B cell (primary cell): ENCODE results near the gene ST6GALNAC2. TPM values are rescaled to one million over a fixed set of nuclear protein-coding genes. Genes with fewer than 3 reads are reported as not detected.

Source experiments
- ATAC-seq: fragments of 200-7000 bp; cut with Tn5 transposase; one replicate; pipeline ENCODE4 v1.10.0; 2021; ENCODE audit warnings: low read depth, mild to moderate bottlenecking, moderate number of reproducible peaks, moderate library complexity
- CTCF ChIA-PET: fragments of 350-600 bp; sonication (Branson Sonifier 250); formaldehyde crosslinking; loops from one replicate; lab custom pipeline; 2021; ENCODE audit warnings: antibody characterized with exemption, inconsistent platforms; lab: Charles Lee
- POLR2A ChIA-PET: fragments of 350-600 bp; sonication (Branson Sonifier 250); formaldehyde crosslinking; loops from one replicate; lab custom pipeline; 2021; ENCODE audit warnings: antibody characterized with exemption; lab: Charles Lee
- DNase-seq: peaks from one replicate; pipeline ENCODE4 v3.0.0; 2013
- H2AFZ ChIP-seq: 2 replicates; pipeline ENCODE4 v1.6.1; 2012; ENCODE audit warnings: mild to moderate bottlenecking, low read depth, low read length; ENCODE audit not compliant: insufficient read depth, poor library complexity, severe bottlenecking
- H3K27ac ChIP-seq, 2 donors: 1 replicate in 1 of 2; 2 replicates in 1 of 2; pipeline ENCODE4 v1.5.1; 2012 to 2013; ENCODE audit warnings: low read length in 2 of 2, mild to moderate bottlenecking in 2 of 2, moderate library complexity in 1 of 2
- H3K27me3 ChIP-seq, 4 experiments: fragments of 200-600 bp in 1 of 4; sonication (generic) in 1 of 4; replicated peaks in 1 of 4; 1 replicate in 2 of 4; 2 replicates in 2 of 4; pipeline versions ENCODE4 v1.6.1 to v1.7.0; 2013 to 2016; ENCODE audit warnings: low read length in 3 of 4, mild to moderate bottlenecking in 2 of 4, mixed read lengths in 1 of 4, moderate library complexity in 1 of 4; ENCODE audit not compliant: insufficient read depth in 4 of 4, control insufficient read depth in 3 of 4; ENCODE audit errors: control extremely low read depth in 1 of 4
- H3K36me3 ChIP-seq, 2 experiments: replicated peaks in 1 of 2; 1 replicate in 1 of 2; 2 replicates in 1 of 2; pipeline versions ENCODE4 v1.6.1 to v1.7.1; 2013; ENCODE audit warnings: low read length in 1 of 2; ENCODE audit not compliant: insufficient read depth in 2 of 2, control insufficient read depth in 1 of 2; ENCODE audit errors: control extremely low read depth in 1 of 2, extremely low read depth in 1 of 2
- H3K4me1 ChIP-seq, 2 donors: fragments of 200-600 bp in 1 of 2; sonication (generic) in 1 of 2; 1 replicate in 1 of 2; 2 replicates in 1 of 2; pipeline versions ENCODE4 v1.5.1 to v1.6.1; 2013 to 2017; ENCODE audit warnings: low read length in 2 of 2; ENCODE audit not compliant: control insufficient read depth in 2 of 2, insufficient read depth in 2 of 2
- H3K4me2 ChIP-seq: replicated peaks from 2 replicates; pipeline ENCODE3; 2012; ENCODE audit warnings: mild to moderate bottlenecking, low read depth, low read length; ENCODE audit not compliant: poor library complexity, severe bottlenecking
- H3K4me3 ChIP-seq, 5 experiments: fragments of 200-600 bp in 1 of 5; sonication (generic) in 1 of 5; 1 replicate in 3 of 5; 2 replicates in 2 of 5; pipeline versions ENCODE4 v1.5.1 to v1.7.0; 2011 to 2016; ENCODE audit warnings: low read length in 4 of 5, mild to moderate bottlenecking in 4 of 5, low read depth in 2 of 5, control low read depth in 1 of 5, moderate library complexity in 1 of 5; ENCODE audit not compliant: insufficient read depth in 1 of 5; ENCODE audit errors: control extremely low read depth in 1 of 5, extremely low read depth in 1 of 5
- H3K79me2 ChIP-seq: fragments of 200-600 bp; sonication (generic); one replicate; pipeline ENCODE4 v1.6.0; 2016; ENCODE audit warnings: low read length; ENCODE audit not compliant: control insufficient read depth, insufficient read depth
- H3K9ac ChIP-seq: fragments of 200-600 bp; sonication (generic); 2 replicates; pipeline ENCODE4 v1.6.1; 2017; ENCODE audit warnings: mild to moderate bottlenecking, low read length, moderate library complexity
- H3K9me3 ChIP-seq, 3 donors: one replicate each; pipeline versions ENCODE4 v1.6.1 to v1.7.1; 2013; ENCODE audit warnings: low read length in 2 of 3; ENCODE audit not compliant: control insufficient read depth in 2 of 3, insufficient read depth in 1 of 3; ENCODE audit errors: control extremely low read depth in 1 of 3
- H4K20me1 ChIP-seq: 2 replicates; pipeline ENCODE4 v1.6.0; 2012; ENCODE audit warnings: mild to moderate bottlenecking, low read length; ENCODE audit not compliant: insufficient read depth, control insufficient read depth, poor library complexity, severe bottlenecking
- H3K27ac Mint-ChIP-seq: one replicate; pipeline ENCODE4 v1.8.0; 2021; ENCODE audit warnings: mixed read lengths
- H3K27me3 Mint-ChIP-seq: one replicate; pipeline ENCODE4 v1.8.0; 2021; ENCODE audit warnings: mixed read lengths
- H3K4me1 Mint-ChIP-seq: one replicate; pipeline ENCODE4 v1.8.0; 2021; ENCODE audit warnings: mixed read lengths
- H3K4me3 Mint-ChIP-seq: one replicate; pipeline ENCODE4 v1.8.0; 2021; ENCODE audit warnings: mixed read lengths
- H3K9me3 Mint-ChIP-seq: one replicate; pipeline ENCODE4 v1.8.0; 2022; ENCODE audit warnings: mixed read lengths; ENCODE audit not compliant: insufficient read depth
- CTCF ChIP-seq: fragments of 200-600 bp; IDR thresholded peaks from one replicate; pipeline ENCODE4 v1.8.0; 2022; ENCODE audit warnings: antibody characterized with exemption, mild to moderate bottlenecking
- EZH2 ChIP-seq: IDR thresholded peaks from 2 replicates; pipeline ENCODE4 v1.6.1; 2012; ENCODE audit warnings: borderline replicate concordance, low read depth, mild to moderate bottlenecking, moderate library complexity, low read length; ENCODE audit not compliant: insufficient read depth, poor library complexity, severe bottlenecking
- WGBS: methylation state at CpG from one replicate; pipeline ENCODE4 v1.1.5; 2013; ENCODE audit warnings: missing lambda C conversion rate; ENCODE audit not compliant: insufficient coverage; 5-methylcytosine and 5-hydroxymethylcytosine counted together
- intact Hi-C: fragments of 100-400 bp; cut with micrococcal nuclease; formaldehyde crosslinking; loops from one replicate; pipeline ENCODE4 v1.10.0; 2022
- polyA minus RNA-seq: library from RNA; depleted of rRNA, polyadenylated mRNA; stranded (reverse); fragments of >200 nt; gene quantifications from 2 replicates; pipeline ENCODE4 v1.2.3, GENCODE V29; 2012
- polyA plus RNA-seq: library from polyadenylated mRNA; depleted of rRNA; stranded (reverse); fragments of >200 nt; gene quantifications from 2 replicates; pipeline ENCODE4 v1.2.3, GENCODE V29; 2012
- total RNA-seq, 2 donors: library from RNA; stranded (reverse); fragments of 120-200 nt in 1 of 2; gene quantifications; 1 replicate in 1 of 2; 2 replicates in 1 of 2; pipeline versions ENCODE4 v1.2.3 to v1.2.4, GENCODE V29; 2013 to 2022

Gene ST6GALNAC2
- total RNA-seq: 2.7 TPM in 2 replicates
- 0.42 TPM for total RNA-seq (2013)
- 0.25 and 0.58 TPM in 2 replicates for polyA plus RNA-seq
- polyA minus RNA-seq: 0.86 and 1.1 TPM in 2 replicates

- H3K4me3 ChIP-seq: peak within 1 kb of the TSS; percentile 45 to 77 (median 57)
Observed at GRCh38 chr17:76585649-76586593, at the start of gene ST6GALNAC2. ST6GALNAC2 (minus strand) TSS chr17:76585860; CDS start chr17:76585808, 52 bp downstream.

More at GRCh38 chr17:76585649-76586593, at the start of gene ST6GALNAC2:
- POLR2A ChIA-PET: interaction anchor here (0.5 to 1.3 kb wide), 5 partner anchors 29 to 1312 kb away, joined by 3 read pairs; no protein-coding TSS in a partner anchor
- Histone ChIP-seq H3K27ac (no peak within 1 kb of the TSS), H3K4me2 (peak within 1 kb of the TSS; percentile 98), H3K9me3 (no peaks in the 10 kb centered on the region), H3K36me3 (no peaks in the 10 kb centered on the region), H2AFZ (peak within 1 kb of the TSS; percentile 89), H3K79me2 (no peaks in the 10 kb centered on the region), H3K9ac (peak within 1 kb of the TSS; percentile 71), H3K27me3 (peaks cover 0 to 38% (median 20%) of the 10 kb centered on the region in 4 experiments), H4K20me1 (no peaks in the 10 kb centered on the region), H3K4me1 (peaks cover 21% of the 10 kb centered on the region in 2 donors)
- Mint-ChIP-seq H3K27ac (no peak within 1 kb of the TSS), H3K4me1 (peaks cover 12% of the 10 kb centered on the region), H3K4me3 (peak within 1 kb of the TSS; percentile 88), H3K9me3 (no peaks in the 10 kb centered on the region), H3K27me3 (peaks cover 43% of the 10 kb centered on the region)
- intact Hi-C loops: loop anchor here (2.0 kb wide), 1 partner anchor 29 kb away; no protein-coding TSS in a partner anchor
- DNase-seq: peak; percentile 66
- TF ChIP-seq CTCF: peak; percentile 27
- TF ChIP-seq EZH2: no peak
- peak; percentile 76 for ATAC-seq
- under 1% methylated on average over 82 of the region's 84 CpGs for WGBS
- CTCF ChIA-PET: interaction anchor here (0.6 to 2.9 kb wide), 11 partner anchors 15 to 63 kb away, joined by 3 to 13 read pairs (median 4); no protein-coding TSS in a partner anchor
